Mucosa of descending colon (tissue), 3 donors: ENCODE results near the gene TLL2. TPM values are rescaled to one million over a fixed set of nuclear protein-coding genes. Genes with fewer than 3 reads are reported as not detected.
A peak's percentile ranks its signal among the peaks of the same experiment; 100 is the strongest.

Source experiments
- ATAC-seq: fragments of 200-7000 bp; cut with Tn5 transposase; one replicate; pipeline ENCODE4 v1.9.1; 2020; ENCODE audit warnings: mild to moderate bottlenecking, moderate library complexity
- DNase-seq, 3 donors: peaks; one replicate each; pipeline ENCODE4 v3.0.0-alpha.2; 2020
- H3K36me3 ChIP-seq: fragments of 200-600 bp; one replicate; pipeline ENCODE4 v1.8.0; 2021; ENCODE audit warnings: low read depth, mild to moderate bottlenecking
- H3K4me1 ChIP-seq: fragments of 200-600 bp; one replicate; pipeline ENCODE4 v1.8.0; 2021; ENCODE audit warnings: low read depth, mild to moderate bottlenecking
- H3K4me3 ChIP-seq: fragments of 200-600 bp; one replicate; pipeline ENCODE4 v1.8.0; 2021; ENCODE audit warnings: mild to moderate bottlenecking
- H3K9me3 ChIP-seq: fragments of 200-600 bp; one replicate; pipeline ENCODE4 v1.8.0; 2021; ENCODE audit warnings: mild to moderate bottlenecking
- intact Hi-C, 2 donors: fragments of 100-400 bp; cut with DNase I in 1 of 2; cut with micrococcal nuclease in 1 of 2; formaldehyde crosslinking; loops; one replicate each; pipeline versions ENCODE4 v1.11.0 to v1.11.1; 2022; cut with DNase I, micrococcal nuclease
- total RNA-seq, 3 donors: library from RNA; stranded (reverse); fragmentation: NEBNext Ultra II Directional in 2 of 3; extraction: Animal tissue kit (Norgen Biotek cat#: 25700) in 2 of 3; gene quantifications; one replicate each; pipeline versions ENCODE4 v1.2.1 to v1.2.4, GENCODE V29; 2021 to 2023
- TF ChIP-seq, protein P1 (sequence below): fragments of 200-600 bp; IDR thresholded peaks from one replicate; pipeline ENCODE4 v1.8.0; 2022; ENCODE audit warnings: antibody characterized with exemption, mild to moderate bottlenecking
- donor health status: DM: no; HTN: no; CAD: no; lungs with moderate emphysema.
- donor health status: DM: no; HTN: no; CAD: no.
- donor health status: DM: no; HTN: yes; CAD: no.

Gene TLL2
- total RNA-seq, 3 donors from 2014 or later = 0.17 to 0.70 (median 0.65) TPM

DNA sequence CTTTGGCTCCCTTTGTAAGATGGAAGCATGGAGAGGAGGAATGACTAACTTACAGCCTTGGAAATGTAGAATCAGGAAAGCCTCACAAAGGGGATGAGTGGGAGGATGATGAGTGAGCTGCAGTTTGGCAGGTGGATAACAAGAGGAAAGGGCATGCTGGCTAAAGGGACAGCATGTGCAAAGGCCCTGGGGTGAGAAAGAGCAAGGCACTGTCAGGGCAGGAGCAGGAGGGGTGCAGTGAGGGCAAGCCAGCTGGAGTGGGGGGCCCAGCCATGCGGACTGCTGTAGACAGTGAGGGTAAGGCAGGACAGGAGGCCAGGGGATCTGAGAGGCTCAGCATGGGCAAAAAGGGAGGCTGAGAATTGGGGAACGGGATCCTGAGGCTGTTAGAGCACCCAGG lies 20.5 kb downstream of the TLL2 start:
- DNase-seq (no peak), ATAC-seq (no peak)
- no peaks in the 10 kb centered on the region for H3K4me1 ChIP-seq
- no peaks in the 10 kb centered on the region for H3K9me3 ChIP-seq
- no peaks in the 10 kb centered on the region for H3K36me3 ChIP-seq
- intact Hi-C loops = no loop called here
- no peak overlapping the region for H3K4me3 ChIP-seq
- TF ChIP-seq, protein P1, sequence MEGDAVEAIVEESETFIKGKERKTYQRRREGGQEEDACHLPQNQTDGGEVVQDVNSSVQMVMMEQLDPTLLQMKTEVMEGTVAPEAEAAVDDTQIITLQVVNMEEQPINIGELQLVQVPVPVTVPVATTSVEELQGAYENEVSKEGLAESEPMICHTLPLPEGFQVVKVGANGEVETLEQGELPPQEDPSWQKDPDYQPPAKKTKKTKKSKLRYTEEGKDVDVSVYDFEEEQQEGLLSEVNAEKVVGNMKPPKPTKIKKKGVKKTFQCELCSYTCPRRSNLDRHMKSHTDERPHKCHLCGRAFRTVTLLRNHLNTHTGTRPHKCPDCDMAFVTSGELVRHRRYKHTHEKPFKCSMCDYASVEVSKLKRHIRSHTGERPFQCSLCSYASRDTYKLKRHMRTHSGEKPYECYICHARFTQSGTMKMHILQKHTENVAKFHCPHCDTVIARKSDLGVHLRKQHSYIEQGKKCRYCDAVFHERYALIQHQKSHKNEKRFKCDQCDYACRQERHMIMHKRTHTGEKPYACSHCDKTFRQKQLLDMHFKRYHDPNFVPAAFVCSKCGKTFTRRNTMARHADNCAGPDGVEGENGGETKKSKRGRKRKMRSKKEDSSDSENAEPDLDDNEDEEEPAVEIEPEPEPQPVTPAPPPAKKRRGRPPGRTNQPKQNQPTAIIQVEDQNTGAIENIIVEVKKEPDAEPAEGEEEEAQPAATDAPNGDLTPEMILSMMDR = no peak

DNA sequence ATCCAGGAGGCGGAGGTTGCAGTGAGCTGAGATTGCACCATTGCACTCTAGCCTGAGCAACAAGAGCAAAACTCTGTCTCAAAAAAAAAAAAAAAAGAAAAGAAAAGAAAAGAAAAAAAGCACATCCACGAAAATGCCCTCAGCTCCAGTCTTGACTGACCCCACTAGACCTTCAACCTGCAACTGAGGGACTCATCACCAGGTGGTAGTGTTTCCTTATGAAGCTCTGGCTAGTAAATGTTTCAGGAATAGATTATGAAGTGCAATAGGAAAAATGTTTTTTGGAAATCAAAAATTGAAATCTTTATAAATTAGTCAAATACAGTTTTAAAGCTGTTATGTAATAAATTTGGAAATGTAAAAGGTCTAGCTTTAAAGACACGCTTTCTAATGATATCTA lies 22.4 kb downstream of the TLL2 start:
- no peaks in the 10 kb centered on the region for H3K36me3 ChIP-seq
- no peak for ATAC-seq
- H3K4me1 ChIP-seq = no peaks in the 10 kb centered on the region
- peak in 1 of 3 donors; percentile 9 for DNase-seq
- intact Hi-C loops = no loop called here
- TF ChIP-seq, protein P1 = no peak
- no peaks in the 10 kb centered on the region for H3K9me3 ChIP-seq
- no peak overlapping the region for H3K4me3 ChIP-seq

DNA sequence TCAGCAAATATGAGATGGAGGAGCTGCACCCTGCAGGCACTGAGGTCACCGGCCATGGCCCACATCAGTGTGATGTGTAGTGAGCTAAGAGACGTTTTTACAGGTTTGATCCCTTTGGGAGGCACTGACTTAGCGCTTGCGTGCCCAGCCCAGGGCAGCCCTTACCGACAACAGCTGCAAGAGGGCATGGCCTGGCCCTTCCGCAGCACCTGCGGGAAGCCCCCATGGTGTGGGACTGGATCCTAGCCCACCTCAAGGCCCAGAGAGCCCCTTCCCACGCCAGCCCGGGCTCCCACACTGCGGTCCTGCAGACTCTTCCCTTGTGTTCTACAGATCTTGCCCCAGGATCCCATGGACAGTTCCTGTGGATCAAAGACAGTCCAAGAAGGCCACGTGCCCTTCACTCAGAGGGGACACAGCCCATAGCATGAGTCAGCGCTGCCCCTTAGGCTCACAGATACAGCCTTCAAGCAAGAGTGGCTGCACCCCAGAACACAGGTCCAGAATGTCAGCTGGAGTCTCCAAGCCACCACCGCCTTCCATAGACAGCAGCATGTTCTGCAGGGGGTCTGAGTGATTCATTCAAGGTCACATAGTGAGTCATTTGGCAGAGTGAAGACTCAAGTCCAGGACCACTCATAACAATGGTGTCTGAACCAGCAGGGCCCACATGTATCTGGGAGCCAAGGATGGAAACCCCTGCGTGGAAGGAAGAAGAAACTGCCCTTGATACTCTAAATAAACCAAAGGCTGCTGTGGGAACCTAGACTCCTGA lies 25.4 kb downstream of the TLL2 start:
- no peaks in the 10 kb centered on the region for H3K4me1 ChIP-seq
- TF ChIP-seq, protein P1 = no peak
- intact Hi-C loops = no loop called here
- no peak for DNase-seq
- ATAC-seq = no peak
- no peaks in the 10 kb centered on the region for H3K9me3 ChIP-seq
- no peaks in the 10 kb centered on the region for H3K36me3 ChIP-seq
- H3K4me3 ChIP-seq = no peak overlapping the region

DNA sequence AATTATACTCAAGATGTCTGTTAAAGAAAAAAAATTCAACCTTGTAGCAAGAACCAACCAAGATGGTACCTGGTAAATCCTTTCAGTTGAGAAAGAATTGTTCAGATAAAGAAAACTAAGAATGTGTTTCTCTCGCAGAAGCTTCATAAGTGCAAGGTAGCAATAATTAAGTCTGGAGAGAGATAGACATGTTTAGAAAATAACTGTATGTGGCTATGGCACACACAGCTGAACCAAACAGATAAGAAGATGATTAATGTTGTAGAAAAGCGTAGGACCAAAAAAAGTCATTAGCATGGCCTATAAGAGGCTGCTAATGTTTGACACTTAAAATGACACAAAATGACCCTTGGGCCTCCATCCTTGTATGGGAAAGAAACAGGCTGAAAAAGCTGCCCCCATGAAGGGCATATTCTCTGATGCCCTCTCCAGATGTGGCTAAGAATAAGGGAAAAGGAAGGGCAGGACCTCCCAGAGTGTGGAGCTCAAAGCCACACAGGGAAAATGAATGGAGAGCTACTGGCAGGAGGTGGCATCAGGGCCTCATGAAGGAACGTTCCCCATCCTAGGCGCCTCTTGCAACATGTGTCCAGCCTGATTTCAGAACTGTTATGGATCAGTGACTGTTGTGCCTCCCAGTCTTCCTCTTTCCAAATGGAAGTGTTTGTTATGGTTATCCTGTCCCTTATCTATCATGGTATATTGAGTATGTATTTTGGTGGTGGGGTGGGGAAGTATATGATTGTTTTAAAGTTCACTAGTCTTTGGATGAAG lies 30.7 kb downstream of the TLL2 start:
- H3K4me1 ChIP-seq = no peaks in the 10 kb centered on the region
- DNase-seq (no peak), ATAC-seq (no peak)
- intact Hi-C loops = no loop called here
- no peaks in the 10 kb centered on the region for H3K9me3 ChIP-seq
- TF ChIP-seq, protein P1 = no peak
- H3K36me3 ChIP-seq = no peaks in the 10 kb centered on the region
- H3K4me3 ChIP-seq = no peak overlapping the region

DNA sequence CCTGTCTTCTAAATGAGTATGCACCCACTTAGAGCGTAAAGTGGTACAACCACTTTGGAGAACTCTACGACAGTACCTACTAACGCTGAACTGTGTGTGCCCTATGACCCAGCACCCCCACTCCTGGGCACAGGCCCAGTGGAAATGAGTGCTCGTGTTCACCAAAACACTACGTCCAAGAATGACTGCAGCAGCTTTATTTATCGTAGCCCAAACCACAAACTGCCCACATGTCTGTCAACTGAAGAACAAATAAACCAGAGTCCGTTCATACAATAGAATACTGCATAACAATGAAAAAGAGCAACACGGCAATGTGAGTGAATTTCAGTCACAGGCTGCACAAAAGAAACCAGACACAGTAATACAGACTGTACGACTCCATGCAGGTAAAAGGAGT lies 35.4 kb downstream of the TLL2 start:
- no peaks in the 10 kb centered on the region for H3K4me1 ChIP-seq

More for the DNA sequence above, 35.4 kb downstream of the TLL2 start:
- intact Hi-C loops = no loop called here
- Histone ChIP-seq H3K9me3 (no peaks in the 10 kb centered on the region), H3K36me3 (no peaks in the 10 kb centered on the region), H3K4me3 (no peak overlapping the region)
- TF ChIP-seq, protein P1 = no peak
- DNase-seq (no peak), ATAC-seq (no peak)
